Measurements from ENCODE around the gene COL26A1. TPM values are rescaled to one million over a fixed set of nuclear protein-coding genes. Genes with fewer than 3 reads are reported as not detected.

The COL26A1 gene
- total and polyA plus RNA-seq, 2 of the 4 experiments (the other 2 are of a cell fraction): not detected

GRCh38 chr7:101550641-101551541 is 188.2 kb downstream of the COL26A1 start:
- H3K4me1 ChIP-seq (ENCODE audit: control insufficient read depth, insufficient read depth, low read length): no peaks in the 10 kb centered on the region
- no peak overlapping the region for H4K91ac ChIP-seq (ENCODE audit: insufficient read depth, low read depth, low read length)
- in situ Hi-C loops (cut with MboI; ENCODE audit: low sequenced_read_pairs) (no loop called here), dilution Hi-C loops (cut with HindIII; ENCODE audit: low sequenced_read_pairs, unreplicated experiment) (no loop called here), intact Hi-C loops (cut with micrococcal nuclease) (loop anchor here (10.0 kb wide), 1 partner anchor 134 kb away; no protein-coding TSS in a partner anchor)
- H3K27me3 ChIP-seq (ENCODE audit: control insufficient read depth, insufficient read depth, low read length): peaks cover 27% of the 10 kb centered on the region
- POLR2A ChIA-PET (ENCODE audit: unreplicated experiment): no interaction called here
- H2AK5ac ChIP-seq (ENCODE audit: low read depth, low read length): no peak overlapping the region
- H2AK9ac ChIP-seq (replicated peaks; ENCODE audit: low read depth, low read length, poor library complexity): no peak overlapping the region
- no peak overlapping the region for H2AFZ ChIP-seq (replicated peaks; ENCODE audit: low read length, poor library complexity)
- no peak overlapping the region for H4K5ac ChIP-seq (ENCODE audit: low read depth, low read length)
- no peak overlapping the region for H3K23ac ChIP-seq (ENCODE audit: low read depth, low read length)
- H2BK20ac ChIP-seq (ENCODE audit: low read depth, low read length): no peak overlapping the region
- H3K4me2 ChIP-seq (ENCODE audit: low read depth, low read length): no peak overlapping the region
- no peaks in the 10 kb centered on the region for H3K36me3 ChIP-seq (ENCODE audit: control insufficient read depth, insufficient read depth, low read length)
- H2BK5ac ChIP-seq (ENCODE audit: low read depth, low read length, poor library complexity, severe bottlenecking): no peak overlapping the region
- H4K8ac ChIP-seq (ENCODE audit: low read depth in 2 of 2, low read length in 2 of 2): no peak overlapping the region
- H3K9ac ChIP-seq (ENCODE audit: low read depth, low read length): no peak overlapping the region
- no peak overlapping the region for H2BK120ac ChIP-seq (ENCODE audit: low read depth, low read length)
- peak; percentile 21; the same call in 1 of the 2 replicates for ATAC-seq (ENCODE audit: low read depth)
- no peaks in the 10 kb centered on the region for H4K20me1 ChIP-seq (ENCODE audit: insufficient read depth, low read length)
- no peak overlapping the region for H3K4me3 ChIP-seq (ENCODE audit: insufficient read depth, low read depth, low read length)
- H3K27ac ChIP-seq (ENCODE audit: insufficient read depth, low read length): no peak overlapping the region
- no peaks in the 10 kb centered on the region for H3K9me1 ChIP-seq (ENCODE audit: insufficient read depth, low read length)
- H3K9me3 ChIP-seq (ENCODE audit: control insufficient read depth, insufficient read depth, low read length): no peaks in the 10 kb centered on the region
- no peak overlapping the region for H3K56ac ChIP-seq (ENCODE audit: extremely low read depth, insufficient read depth, low read length)
- H3K4ac ChIP-seq (ENCODE audit: low read depth, low read length): no peak overlapping the region
- no peak overlapping the region for H2BK15ac ChIP-seq (ENCODE audit: low read depth, low read length)
- no TSS peak for BruUV-seq (replicated peaks)
- no peak overlapping the region for H3K14ac ChIP-seq (replicated peaks; ENCODE audit: low read depth, low read length)
- no peak for DNase-seq
- H3K18ac ChIP-seq (ENCODE audit: low read depth, low read length): no peak overlapping the region
- WGBS, 2 experiments (ENCODE audit: extremely low coverage in 2 of 2, insufficient read length in 1 of 2): 76% methylated on average over 8 of the region's 26 CpGs; no CpG with 5 or more reads in 1 of the 2 experiments
- H3K79me1 ChIP-seq (ENCODE audit: low read depth in 1 of 2, low read length in 2 of 2): no peaks in the 10 kb centered on the region
- CTCF ChIA-PET: no interaction called here
- TF ChIP-seq RAD21 (IDR thresholded peaks at IDR 0.05; ENCODE audit: low read length): no peak
- no peak for TF ChIP-seq POLR2A (IDR thresholded peaks at IDR 0.05; ENCODE audit: low read depth, low read length)
- TF ChIP-seq MAFK (IDR thresholded peaks at IDR 0.05; ENCODE audit: low read depth, low read length): no peak
- TF ChIP-seq, protein P1, sequence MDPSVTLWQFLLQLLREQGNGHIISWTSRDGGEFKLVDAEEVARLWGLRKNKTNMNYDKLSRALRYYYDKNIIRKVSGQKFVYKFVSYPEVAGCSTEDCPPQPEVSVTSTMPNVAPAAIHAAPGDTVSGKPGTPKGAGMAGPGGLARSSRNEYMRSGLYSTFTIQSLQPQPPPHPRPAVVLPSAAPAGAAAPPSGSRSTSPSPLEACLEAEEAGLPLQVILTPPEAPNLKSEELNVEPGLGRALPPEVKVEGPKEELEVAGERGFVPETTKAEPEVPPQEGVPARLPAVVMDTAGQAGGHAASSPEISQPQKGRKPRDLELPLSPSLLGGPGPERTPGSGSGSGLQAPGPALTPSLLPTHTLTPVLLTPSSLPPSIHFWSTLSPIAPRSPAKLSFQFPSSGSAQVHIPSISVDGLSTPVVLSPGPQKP (IDR thresholded peaks at IDR 0.05; ENCODE audit: borderline replicate concordance, low read depth, low read length): no peak
- no peak for TF ChIP-seq USF2 (IDR thresholded peaks at IDR 0.05; ENCODE audit: low read depth, low read length)
- TF ChIP-seq MXI1 (IDR thresholded peaks at IDR 0.05; ENCODE audit: borderline replicate concordance, low read depth, low read length): no peak
- no peak for TF ChIP-seq CEBPB (IDR thresholded peaks at IDR 0.05; ENCODE audit: low read depth, low read length)
- no peak for TF ChIP-seq SMC3 (IDR thresholded peaks at IDR 0.05; ENCODE audit: low read depth, low read length)
- no peak for TF ChIP-seq BHLHE40 (IDR thresholded peaks at IDR 0.05; ENCODE audit: low read depth, low read length)
- TF ChIP-seq RCOR1 (IDR thresholded peaks at IDR 0.05; ENCODE audit: insufficient replicate concordance, low read length): no peak
- TF ChIP-seq, protein P2, sequence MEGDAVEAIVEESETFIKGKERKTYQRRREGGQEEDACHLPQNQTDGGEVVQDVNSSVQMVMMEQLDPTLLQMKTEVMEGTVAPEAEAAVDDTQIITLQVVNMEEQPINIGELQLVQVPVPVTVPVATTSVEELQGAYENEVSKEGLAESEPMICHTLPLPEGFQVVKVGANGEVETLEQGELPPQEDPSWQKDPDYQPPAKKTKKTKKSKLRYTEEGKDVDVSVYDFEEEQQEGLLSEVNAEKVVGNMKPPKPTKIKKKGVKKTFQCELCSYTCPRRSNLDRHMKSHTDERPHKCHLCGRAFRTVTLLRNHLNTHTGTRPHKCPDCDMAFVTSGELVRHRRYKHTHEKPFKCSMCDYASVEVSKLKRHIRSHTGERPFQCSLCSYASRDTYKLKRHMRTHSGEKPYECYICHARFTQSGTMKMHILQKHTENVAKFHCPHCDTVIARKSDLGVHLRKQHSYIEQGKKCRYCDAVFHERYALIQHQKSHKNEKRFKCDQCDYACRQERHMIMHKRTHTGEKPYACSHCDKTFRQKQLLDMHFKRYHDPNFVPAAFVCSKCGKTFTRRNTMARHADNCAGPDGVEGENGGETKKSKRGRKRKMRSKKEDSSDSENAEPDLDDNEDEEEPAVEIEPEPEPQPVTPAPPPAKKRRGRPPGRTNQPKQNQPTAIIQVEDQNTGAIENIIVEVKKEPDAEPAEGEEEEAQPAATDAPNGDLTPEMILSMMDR (conservative IDR thresholded peaks at IDR 0.05; ENCODE audit: low read depth, low read length): no peak
- TF ChIP-seq RFX5 (IDR thresholded peaks at IDR 0.05; ENCODE audit: low read depth, low read length): no peak
- TF ChIP-seq NFE2L2 (IDR thresholded peaks at IDR 0.05; ENCODE audit: low read depth, low read length): no peak
- no peak for TF ChIP-seq CHD1 (IDR thresholded peaks at IDR 0.05; ENCODE audit: low read depth, low read length)
- TF ChIP-seq MAZ (IDR thresholded peaks at IDR 0.05; ENCODE audit: borderline replicate concordance, low read depth, low read length): no peak
